HepG2 (cell line): ENCODE results near the gene EVI5. TPM values are rescaled to one million over a fixed set of nuclear protein-coding genes. Genes with fewer than 3 reads are reported as not detected.
A peak's percentile ranks its signal among the peaks of the same experiment; 100 is the strongest.

Experiments
- CSRNP2 ChIP-seq: sonication (generic); formaldehyde crosslinking; conservative IDR thresholded peaks from 2 replicates; pipeline ENCODE4 v1.8.0; 2022; ENCODE audit warnings: low read depth, missing genetic modification reagents
- ESRRA ChIP-seq: sonication (generic); formaldehyde crosslinking; IDR thresholded peaks from 2 replicates; pipeline ENCODE4 v1.5.1; 2020; ENCODE audit warnings: mild to moderate bottlenecking, low read depth, missing genetic modification reagents
- HNF4G ChIP-seq, 2 experiments: sonication (generic) in 1 of 2; formaldehyde crosslinking in 1 of 2; IDR thresholded peaks; 2 replicates each; pipeline versions ENCODE4 v1.4.0 to v1.6.1; 2011 to 2020; ENCODE audit warnings: borderline replicate concordance in 2 of 2, low read depth in 2 of 2, mild to moderate bottlenecking in 2 of 2, low read length in 1 of 2, missing genetic modification reagents in 1 of 2, moderate library complexity in 1 of 2
- HNRNPH1 ChIP-seq: fragments of 200-400 bp; formaldehyde crosslinking; optimal IDR thresholded peaks from 2 replicates; pipeline ENCODE3; 2017; ENCODE audit warnings: mild to moderate bottlenecking, low read depth, low read length
- KLF12 ChIP-seq: sonication (generic); formaldehyde crosslinking; IDR thresholded peaks from 2 replicates; pipeline ENCODE4 v1.4.0; 2020; ENCODE audit warnings: missing genetic modification reagents, borderline replicate concordance
- MAX ChIP-seq: IDR thresholded peaks from 2 replicates; pipeline ENCODE4 v1.6.1; 2012; ENCODE audit warnings: inconsistent platforms
- MEIS1 ChIP-seq: sonication (generic); formaldehyde crosslinking; IDR thresholded peaks from 2 replicates; pipeline ENCODE4 v1.9.0; 2021; ENCODE audit warnings: mild to moderate bottlenecking, missing genetic modification reagents, moderate library complexity, borderline replicate concordance
- MLX ChIP-seq: IDR thresholded peaks from 2 replicates; pipeline ENCODE4 v1.6.1; 2016
- MXI1 ChIP-seq: IDR thresholded peaks from 3 replicates; pipeline ENCODE4 v1.6.1; 2012; ENCODE audit warnings: low read depth, low read length, inconsistent platforms, borderline replicate concordance
- PAX8 ChIP-seq: sonication (generic); formaldehyde crosslinking; IDR thresholded peaks from 2 replicates; pipeline ENCODE4 v1.8.0; 2022; ENCODE audit warnings: mild to moderate bottlenecking, missing genetic modification reagents, borderline replicate concordance
- RBM22 ChIP-seq: fragments of 200-400 bp; formaldehyde crosslinking; optimal IDR thresholded peaks from 2 replicates; pipeline ENCODE3; 2017; ENCODE audit warnings: mild to moderate bottlenecking, low read length, moderate library complexity
- RFX3 ChIP-seq: IDR thresholded peaks from 2 replicates; pipeline ENCODE4 v1.6.1; 2016; ENCODE audit warnings: missing biosample characterization, missing genetic modification reagents
- XBP1 ChIP-seq: sonication (generic); formaldehyde crosslinking; IDR thresholded peaks from 2 replicates; pipeline ENCODE4 v1.5.0; 2020; ENCODE audit warnings: missing genetic modification reagents
- ZBED4 ChIP-seq: sonication (generic); formaldehyde crosslinking; IDR thresholded peaks from 2 replicates; pipeline ENCODE4 v1.4.0; 2020; ENCODE audit warnings: missing genetic modification reagents, borderline replicate concordance
- ZBTB38 ChIP-seq: sonication (generic); formaldehyde crosslinking; IDR thresholded peaks from 2 replicates; pipeline ENCODE4 v1.5.1; 2020; ENCODE audit warnings: mild to moderate bottlenecking, missing genetic modification reagents
- ZFY ChIP-seq: sonication (generic); formaldehyde crosslinking; IDR thresholded peaks from 2 replicates; pipeline ENCODE4 v1.4.0; 2020; ENCODE audit warnings: missing genetic modification reagents
- ZNF136 ChIP-seq: sonication (generic); formaldehyde crosslinking; IDR thresholded peaks from 2 replicates; pipeline ENCODE4 v1.8.1; 2022; ENCODE audit warnings: low read depth, mild to moderate bottlenecking, moderate library complexity, missing genetic modification reagents
- ZNF17 ChIP-seq: sonication (generic); formaldehyde crosslinking; IDR thresholded peaks from 2 replicates; pipeline ENCODE4 v1.5.0; 2020; ENCODE audit warnings: mild to moderate bottlenecking, missing genetic modification reagents
- ZNF205 ChIP-seq: IDR thresholded peaks from 2 replicates; pipeline ENCODE4 v1.6.1; 2018; ENCODE audit warnings: missing biosample characterization, missing genetic modification reagents
- polyA plus RNA-seq, 8 experiments: library from polyadenylated mRNA; depleted of rRNA in 3 of 8; stranded (reverse) in 7 of 8; unstranded in 1 of 8; fragments of >200 nt; fragmentation: Illumina TruSeq in 4 of 8; extraction: Trizol in 4 of 8; gene quantifications; 2 replicates each; pipeline versions ENCODE4 v1.2.1 to v1.2.3, GENCODE V29; 2011 to 2016; ENCODE audit warnings: low read depth in 4 of 8, missing spikeins in 1 of 8, mixed read lengths in 1 of 8; ENCODE audit not compliant: insufficient read depth in 1 of 8
- total RNA-seq, 5 experiments: library from RNA; depleted of rRNA; stranded (reverse); fragments of >200 nt; fragmentation: Illumina TruSeq; extraction: Trizol; gene quantifications; 2 replicates each; pipeline ENCODE4 v1.2.3, GENCODE V29; 2016; ENCODE audit warnings: low read depth in 1 of 5
- TF ChIP-seq, protein P1 (sequence below): sonication (generic); formaldehyde crosslinking; IDR thresholded peaks from 2 replicates; pipeline ENCODE4 v1.4.0; 2020; ENCODE audit warnings: missing genetic modification reagents
- TF ChIP-seq, protein P2 (sequence below): sonication (generic); formaldehyde crosslinking; IDR thresholded peaks from 2 replicates; pipeline ENCODE4 v1.8.1; 2023; ENCODE audit warnings: missing genetic modification reagents, mild to moderate bottlenecking, borderline replicate concordance

EVI5 gene
- total and polyA plus RNA-seq, 2 of the 13 experiments (the other 11 are each of a cell fraction or from before 2014, with no cell fraction given): 4.0 to 12.6 TPM

GRCh38 chr1:92831762-92832536 lies 47.0 kb upstream of the EVI5 start, which contains the start of gene RPL5 (continued):
- TF ChIP-seq, protein P1, sequence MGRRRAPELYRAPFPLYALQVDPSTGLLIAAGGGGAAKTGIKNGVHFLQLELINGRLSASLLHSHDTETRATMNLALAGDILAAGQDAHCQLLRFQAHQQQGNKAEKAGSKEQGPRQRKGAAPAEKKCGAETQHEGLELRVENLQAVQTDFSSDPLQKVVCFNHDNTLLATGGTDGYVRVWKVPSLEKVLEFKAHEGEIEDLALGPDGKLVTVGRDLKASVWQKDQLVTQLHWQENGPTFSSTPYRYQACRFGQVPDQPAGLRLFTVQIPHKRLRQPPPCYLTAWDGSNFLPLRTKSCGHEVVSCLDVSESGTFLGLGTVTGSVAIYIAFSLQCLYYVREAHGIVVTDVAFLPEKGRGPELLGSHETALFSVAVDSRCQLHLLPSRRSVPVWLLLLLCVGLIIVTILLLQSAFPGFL (CRISPR knock-in tag): no peak
- TF ChIP-seq ZBTB38: peak; percentile 68; the same call in 1 of the 2 replicates
- TF ChIP-seq ZBED4 (CRISPR knock-in tag): no peak; the same call in 1 of the 2 replicates
- peak; percentile 91 for TF ChIP-seq ZNF136
- peak; percentile 50 for TF ChIP-seq RBM22
- TF ChIP-seq KLF12 (CRISPR knock-in tag): peak; percentile 83
- TF ChIP-seq ZNF17 (CRISPR knock-in tag): no peak
- peak; percentile 98 for TF ChIP-seq MAX
- peak; percentile 90; the same call in 1 of the 2 replicates for TF ChIP-seq PAX8
- TF ChIP-seq XBP1 (CRISPR knock-in tag): 0 out of 2 replicates have a peak, but pooled peaks have one; percentile 18
- TF ChIP-seq RFX3 (CRISPR knock-in tag): peak; percentile 25; the same call in 1 of the 2 replicates
- peak; percentile 90 for TF ChIP-seq ZNF205 (CRISPR knock-in tag)
- TF ChIP-seq MEIS1 (CRISPR knock-in tag): peak; percentile 58; the same call in 1 of the 2 replicates
- TF ChIP-seq HNRNPH1: no peak
- TF ChIP-seq HNF4G (IDR thresholded peaks at IDR 0.05; ENCODE audit: borderline replicate concordance, low read depth, low read length): no peak
- peak; percentile 70; the same call in 1 of the 2 replicates for TF ChIP-seq HNF4G (CRISPR knock-in tag; IDR thresholded peaks at IDR 0.05; ENCODE audit: borderline replicate concordance, low read depth)
- no peak for TF ChIP-seq CSRNP2 (CRISPR knock-in tag)
- TF ChIP-seq, protein P2, sequence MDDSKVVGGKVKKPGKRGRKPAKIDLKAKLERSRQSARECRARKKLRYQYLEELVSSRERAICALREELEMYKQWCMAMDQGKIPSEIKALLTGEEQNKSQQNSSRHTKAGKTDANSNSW (CRISPR knock-in tag): peak; percentile 50; the same call in 1 of the 2 replicates
- peak; percentile 70 for TF ChIP-seq ESRRA (CRISPR knock-in tag)
- TF ChIP-seq MXI1: peak; percentile 65; the same call in 1 of the 3 replicates
- TF ChIP-seq ZFY: peak; percentile 99
- TF ChIP-seq MLX (CRISPR knock-in tag): peak; percentile 85
